IMR-90 (cell line): ENCODE results near the gene RBMS2. TPM values are rescaled to one million over a fixed set of nuclear protein-coding genes. Genes with fewer than 3 reads are reported as not detected.

ENCODE experiments used
- ATAC-seq: fragments of 200-7000 bp; cut with Tn5 transposase; 2 replicates; pipeline ENCODE4 v1.9.1; 2020; ENCODE audit warnings: low read depth, mild to moderate bottlenecking, moderate library complexity
- BruUV-seq: library from RNA; stranded (reverse); fragments of 400-500 nt; replicated peaks from 2 replicates; lab custom pipeline; 2021; lab: Mats Ljungman, UMichigan
- CTCF ChIA-PET: fragments of 300-600 bp; formaldehyde crosslinking; extraction: SDS; loops from one replicate; lab custom pipeline; 2021; ENCODE audit warnings: antibody characterized with exemption; lab: Yijun Ruan, JAX
- POLR2A ChIA-PET: fragments of 300-600 bp; sonication (Branson Sonifier 250); formaldehyde crosslinking; loops from one replicate; lab custom pipeline; 2022; ENCODE audit warnings: antibody characterized with exemption; ENCODE audit not compliant: unreplicated experiment; lab: Charles Lee
- DNase-seq: peaks from one replicate; pipeline ENCODE4 v3.0.0; 2013
- H2AFZ ChIP-seq: replicated peaks from 2 replicates; pipeline ENCODE3; 2013; ENCODE audit warnings: low read length, mild to moderate bottlenecking; ENCODE audit not compliant: poor library complexity
- H2AK5ac ChIP-seq: 2 replicates; pipeline ENCODE4 v1.6.1; 2013; ENCODE audit warnings: low read depth, low read length, inconsistent platforms
- H2AK9ac ChIP-seq: replicated peaks from 2 replicates; pipeline ENCODE3; 2013; ENCODE audit warnings: mild to moderate bottlenecking, low read depth, low read length, moderate library complexity; ENCODE audit not compliant: poor library complexity
- H2BK120ac ChIP-seq: 2 replicates; pipeline ENCODE4 v1.6.1; 2013; ENCODE audit warnings: low read depth, low read length, inconsistent platforms
- H2BK15ac ChIP-seq: 3 replicates; pipeline ENCODE4 v1.6.1; 2013; ENCODE audit warnings: low read depth, low read length, inconsistent platforms
- H2BK20ac ChIP-seq: 2 replicates; pipeline ENCODE4 v1.6.1; 2013; ENCODE audit warnings: low read depth, mild to moderate bottlenecking, inconsistent platforms, low read length, moderate library complexity
- H2BK5ac ChIP-seq: 2 replicates; pipeline ENCODE4 v1.6.1; 2013; ENCODE audit warnings: mild to moderate bottlenecking, low read depth, low read length, inconsistent platforms; ENCODE audit not compliant: poor library complexity, severe bottlenecking
- H3K14ac ChIP-seq: replicated peaks from 2 replicates; pipeline ENCODE4 v1.6.1; 2013; ENCODE audit warnings: low read depth, low read length, inconsistent platforms
- H3K18ac ChIP-seq: 2 replicates; pipeline ENCODE4 v1.6.1; 2013; ENCODE audit warnings: low read depth, low read length, control low read depth
- H3K23ac ChIP-seq: 2 replicates; pipeline ENCODE4 v1.6.1; 2013; ENCODE audit warnings: low read depth, low read length, inconsistent platforms
- H3K27ac ChIP-seq: 2 replicates; pipeline ENCODE4 v1.5.1; 2013; ENCODE audit warnings: mild to moderate bottlenecking, control low read depth, low read length; ENCODE audit not compliant: insufficient read depth
- H3K27me3 ChIP-seq: 2 replicates; pipeline ENCODE4 v1.6.1; 2013; ENCODE audit warnings: low read length; ENCODE audit not compliant: control insufficient read depth, insufficient read depth
- H3K36me3 ChIP-seq: 2 replicates; pipeline ENCODE4 v1.6.1; 2013; ENCODE audit warnings: low read length, mixed read lengths; ENCODE audit not compliant: control insufficient read depth, insufficient read depth
- H3K4ac ChIP-seq: 2 replicates; pipeline ENCODE4 v1.6.1; 2013; ENCODE audit warnings: low read depth, low read length, inconsistent platforms
- H3K4me1 ChIP-seq: 2 replicates; pipeline ENCODE4 v1.6.1; 2013; ENCODE audit warnings: low read length, mixed read lengths; ENCODE audit not compliant: control insufficient read depth, insufficient read depth
- H3K4me2 ChIP-seq: 2 replicates; pipeline ENCODE4 v1.6.1; 2013; ENCODE audit warnings: low read depth, mild to moderate bottlenecking, control low read depth, low read length, moderate library complexity
- H3K4me3 ChIP-seq: 2 replicates; pipeline ENCODE4 v1.5.1; 2013; ENCODE audit warnings: low read depth, mild to moderate bottlenecking, control low read depth, low read length, moderate library complexity; ENCODE audit not compliant: insufficient read depth
- H3K56ac ChIP-seq: 2 replicates; pipeline ENCODE4 v1.6.1; 2013; ENCODE audit warnings: low read length, inconsistent platforms; ENCODE audit not compliant: insufficient read depth; ENCODE audit errors: extremely low read depth
- H3K79me1 ChIP-seq, 2 experiments: 2 replicates each; pipeline ENCODE4 v1.6.1; 2013; ENCODE audit warnings: low read length in 2 of 2, inconsistent platforms in 1 of 2, low read depth in 1 of 2
- H3K9ac ChIP-seq: 2 replicates; pipeline ENCODE4 v1.6.1; 2013; ENCODE audit warnings: low read depth, low read length, control low read depth
- H3K9me1 ChIP-seq: 2 replicates; pipeline ENCODE4 v1.6.1; 2013; ENCODE audit warnings: low read length, inconsistent platforms; ENCODE audit not compliant: insufficient read depth
- H3K9me3 ChIP-seq: 2 replicates; pipeline ENCODE4 v1.6.1; 2013; ENCODE audit warnings: low read length; ENCODE audit not compliant: control insufficient read depth, insufficient read depth
- H4K20me1 ChIP-seq: 2 replicates; pipeline ENCODE4 v1.6.1; 2013; ENCODE audit warnings: low read length, inconsistent platforms; ENCODE audit not compliant: insufficient read depth
- H4K5ac ChIP-seq: 2 replicates; pipeline ENCODE4 v1.6.1; 2013; ENCODE audit warnings: mild to moderate bottlenecking, low read depth, low read length, control low read depth
- H4K8ac ChIP-seq, 2 experiments: 2 replicates each; pipeline ENCODE4 v1.6.1; 2013; ENCODE audit warnings: low read depth in 2 of 2, low read length in 2 of 2, control low read depth in 1 of 2, inconsistent platforms in 1 of 2
- H4K91ac ChIP-seq: 2 replicates; pipeline ENCODE4 v1.6.1; 2013; ENCODE audit warnings: low read depth, low read length, inconsistent platforms; ENCODE audit not compliant: insufficient read depth
- BHLHE40 ChIP-seq: fragments of 150-350 bp; IDR thresholded peaks from 2 replicates; pipeline ENCODE4 v1.6.1; 2016; ENCODE audit warnings: mild to moderate bottlenecking, low read depth, low read length
- CEBPB ChIP-seq: IDR thresholded peaks from 2 replicates; pipeline ENCODE4 v1.6.1; 2012; ENCODE audit warnings: low read depth, low read length, improper control_type of control experiment
- CTCF ChIP-seq: conservative IDR thresholded peaks from 2 replicates; pipeline ENCODE4 v1.5.1; 2012; ENCODE audit warnings: mild to moderate bottlenecking, low read depth, low read length, improper control_type of control experiment
- ELK1 ChIP-seq: fragments of 150-350 bp; IDR thresholded peaks from 2 replicates; pipeline ENCODE4 v1.6.1; 2016; ENCODE audit warnings: low read depth, mild to moderate bottlenecking, low read length, moderate library complexity, borderline replicate concordance
- FOS ChIP-seq: fragments of 150-350 bp; IDR thresholded peaks from 2 replicates; pipeline ENCODE4 v1.6.1; 2016; ENCODE audit warnings: low read depth, low read length
- POLR2A ChIP-seq: IDR thresholded peaks from 2 replicates; pipeline ENCODE4 v1.6.1; 2012; ENCODE audit warnings: mild to moderate bottlenecking, low read depth, low read length
- RAD21 ChIP-seq: IDR thresholded peaks from 2 replicates; pipeline ENCODE4 v1.6.1; 2012; ENCODE audit warnings: low read length, improper control_type of control experiment
- RCOR1 ChIP-seq: IDR thresholded peaks from 2 replicates; pipeline ENCODE4 v1.6.1; 2012; ENCODE audit warnings: mild to moderate bottlenecking, low read length, improper control_type of control experiment; ENCODE audit not compliant: insufficient replicate concordance
- RFX5 ChIP-seq: IDR thresholded peaks from 2 replicates; pipeline ENCODE4 v1.8.0; 2012; ENCODE audit warnings: low read depth, mild to moderate bottlenecking, low read length, moderate library complexity
- SMC3 ChIP-seq: fragments of 150-350 bp; IDR thresholded peaks from 2 replicates; pipeline ENCODE4 v1.6.1; 2016; ENCODE audit warnings: low read depth, mild to moderate bottlenecking, antibody characterized with exemption, low read length, moderate library complexity
- USF2 ChIP-seq: fragments of 150-350 bp; IDR thresholded peaks from 2 replicates; pipeline ENCODE4 v1.6.1; 2017; ENCODE audit warnings: mild to moderate bottlenecking, antibody characterized with exemption, low read length, low read depth
- WGBS, 2 experiments: methylation state at CpG; one replicate each; pipeline versions ENCODE4 v1.1.5 to v1.1.7; 2013; ENCODE audit warnings: missing lambda C conversion rate in 2 of 2; ENCODE audit not compliant: insufficient read length in 1 of 2; ENCODE audit errors: extremely low coverage in 2 of 2; 5-methylcytosine and 5-hydroxymethylcytosine counted together
- dilution Hi-C: fragments of 300-500 bp; cut with HindIII; formaldehyde crosslinking; loops from one replicate; pipeline ENCODE4 v1.14.3; 2018; ENCODE audit warnings: low sequenced_read_pairs; ENCODE audit not compliant: unreplicated experiment
- in situ Hi-C: fragments of 300-500 bp; cut with MboI; formaldehyde crosslinking; loops from 3 replicates; pipeline ENCODE4 v1.14.3; 2019; ENCODE audit warnings: low sequenced_read_pairs, inconsistent platforms, mixed read lengths
- intact Hi-C: fragments of 100-400 bp; cut with micrococcal nuclease; formaldehyde crosslinking; loops from 2 replicates; pipeline ENCODE4 v1.10.0; 2022
- polyA plus RNA-seq, 3 experiments: library from polyadenylated mRNA; depleted of rRNA; stranded (reverse); fragments of >200 nt; gene quantifications; 2 replicates each; pipeline ENCODE4 v1.2.3, GENCODE V29; 2012; ENCODE audit warnings: low replicate concordance in 1 of 3
- total RNA-seq: library from RNA; depleted of rRNA; stranded (reverse); fragments of >200 nt; gene quantifications from 2 replicates; pipeline ENCODE4 v1.2.3, GENCODE V29; 2012

The RBMS2 gene
- total and polyA plus RNA-seq, 2 of the 4 experiments (the other 2 are of a cell fraction) = 38.0 to 43.6 TPM

DNA sequence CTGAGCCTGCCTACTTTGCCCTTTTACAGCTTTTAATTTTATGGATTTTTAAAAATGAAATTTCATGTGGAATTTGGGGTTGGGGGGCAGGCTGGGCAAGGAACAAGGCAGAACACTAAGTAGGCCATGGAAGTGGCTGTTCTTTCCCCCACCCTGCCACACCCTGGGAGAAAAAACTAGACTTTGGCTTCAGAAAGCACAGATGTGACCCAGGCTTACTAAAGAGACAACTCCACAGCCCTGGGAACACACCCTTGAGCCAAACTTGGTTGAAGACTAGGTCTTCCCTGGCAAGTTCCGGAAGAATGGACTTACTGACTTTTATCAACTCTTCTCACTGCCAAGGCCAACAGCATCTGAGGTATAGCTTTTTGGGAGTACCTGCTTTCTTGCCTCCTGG, 68.2 kb downstream of the RBMS2 start:
- Histone ChIP-seq H3K14ac (no peak overlapping the region), H3K9ac (no peak overlapping the region), H4K5ac (no peak overlapping the region), H2BK15ac (no peak overlapping the region), H3K4ac (no peak overlapping the region), H3K18ac (no peak overlapping the region), H2AFZ (no peak overlapping the region), H3K4me3 (no peak overlapping the region), H3K4me1 (peaks cover 13% of the 10 kb centered on the region), H4K91ac (no peak overlapping the region), H2AK5ac (no peak overlapping the region), H2AK9ac (no peak overlapping the region), H3K4me2 (no peak overlapping the region), H4K20me1 (peaks cover 15% of the 10 kb centered on the region), H2BK20ac (no peak overlapping the region), H3K27me3 (no peaks in the 10 kb centered on the region), H3K36me3 (peaks cover 37% of the 10 kb centered on the region), H2BK5ac (no peak overlapping the region), H2BK120ac (no peak overlapping the region), H3K79me1 (peaks cover 4 to 50% of the 10 kb centered on the region in 2 experiments; a peak in 3 of 4 replicates), H3K9me3 (no peaks in the 10 kb centered on the region), H3K23ac (no peak overlapping the region), H3K27ac (no peak overlapping the region), H4K8ac (no peak overlapping the region), H3K56ac (no peak overlapping the region), H3K9me1 (peaks cover 6% of the 10 kb centered on the region; the same call in 1 of the 2 replicates)
- no TSS peak for BruUV-seq
- dilution Hi-C loops (no loop called here), in situ Hi-C loops (loop anchor here (5.0 kb wide), 1 partner anchor 82 kb away; no protein-coding TSS in a partner anchor), intact Hi-C loops (no loop called here)
- ChIA-PET CTCF (interaction anchor here (0.7 to 1.1 kb wide), 3 partner anchors 9 to 76 kb away, joined by 3 read pairs; no protein-coding TSS in a partner anchor), POLR2A (interaction anchor here (0.6 kb wide), 1 partner anchor 83 kb away, joined by 3 read pairs; no protein-coding TSS in a partner anchor)
- WGBS, 2 experiments = no CpG with 5 or more reads among the region's 1 CpG
- no peak for ATAC-seq
- TF ChIP-seq POLR2A (no peak), RAD21 (no peak), ELK1 (no peak), CEBPB (no peak), SMC3 (no peak), CTCF (no peak), FOS (no peak), BHLHE40 (no peak), RFX5 (no peak), RCOR1 (no peak), USF2 (no peak)
- DNase-seq = no peak
